HG02840 (cell line): ENCODE results near the gene VWCE.

Source experiments
- ATAC-seq: cut with Tn5 transposase; IDR thresholded peaks from one replicate; pipeline ENCODE4 v1.9.1; 2021; ENCODE audit warnings: mild to moderate bottlenecking, moderate library complexity, moderate number of reproducible peaks; ENCODE audit not compliant: unreplicated experiment, low FRiP score

Gene VWCE

DNA sequence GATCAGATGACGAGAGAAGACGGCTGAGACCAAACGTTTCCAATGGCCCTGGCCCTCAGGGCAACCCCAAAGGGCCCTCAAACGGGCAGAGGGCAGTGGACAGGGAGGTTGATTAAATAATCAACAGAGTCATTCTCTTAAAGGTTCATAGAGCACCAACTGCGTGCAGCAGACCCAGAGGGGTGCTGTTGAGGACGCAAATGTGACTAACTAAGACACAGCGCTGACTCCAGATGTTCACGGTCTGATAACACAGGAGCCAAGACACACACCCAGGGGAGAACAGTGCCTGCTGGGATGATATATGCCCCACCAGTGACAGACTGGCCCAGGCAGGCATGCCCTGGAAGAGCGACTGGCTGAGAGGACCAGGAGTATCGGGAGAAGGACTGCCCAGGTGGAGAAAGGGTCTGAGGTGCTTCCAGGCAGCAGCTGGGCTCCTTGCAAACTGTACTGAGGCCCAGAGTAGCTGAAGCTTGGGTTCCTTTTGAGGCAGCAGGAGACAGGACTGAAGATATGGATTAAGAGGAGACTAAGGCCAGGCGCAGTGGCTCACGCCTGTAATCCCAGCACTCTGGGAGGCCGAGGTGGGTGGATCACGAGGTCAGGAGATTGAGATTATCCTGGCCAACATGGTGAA, 7.7 kb downstream of the VWCE start:
- ATAC-seq, result no peak

DNA sequence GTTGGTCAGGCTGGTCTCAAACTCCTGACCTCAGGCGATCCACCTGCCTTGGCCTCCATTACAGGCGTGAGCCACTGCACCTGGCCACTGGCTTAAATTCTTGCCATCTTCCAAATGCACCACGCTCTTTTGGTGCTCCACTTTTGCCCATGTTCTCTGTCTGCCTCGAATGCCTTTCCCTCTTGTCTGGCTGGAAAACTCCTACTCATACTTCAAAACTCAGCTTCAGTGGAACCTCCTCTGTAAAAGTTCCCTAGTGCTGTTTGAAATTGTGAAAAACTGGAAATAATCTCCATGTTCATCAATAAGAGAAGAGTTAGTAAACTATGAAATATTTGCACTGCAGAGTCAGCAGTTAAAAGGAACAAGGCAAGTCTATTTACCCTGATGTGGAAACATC, 11.5 kb downstream of the VWCE start:
- no peak for ATAC-seq

DNA sequence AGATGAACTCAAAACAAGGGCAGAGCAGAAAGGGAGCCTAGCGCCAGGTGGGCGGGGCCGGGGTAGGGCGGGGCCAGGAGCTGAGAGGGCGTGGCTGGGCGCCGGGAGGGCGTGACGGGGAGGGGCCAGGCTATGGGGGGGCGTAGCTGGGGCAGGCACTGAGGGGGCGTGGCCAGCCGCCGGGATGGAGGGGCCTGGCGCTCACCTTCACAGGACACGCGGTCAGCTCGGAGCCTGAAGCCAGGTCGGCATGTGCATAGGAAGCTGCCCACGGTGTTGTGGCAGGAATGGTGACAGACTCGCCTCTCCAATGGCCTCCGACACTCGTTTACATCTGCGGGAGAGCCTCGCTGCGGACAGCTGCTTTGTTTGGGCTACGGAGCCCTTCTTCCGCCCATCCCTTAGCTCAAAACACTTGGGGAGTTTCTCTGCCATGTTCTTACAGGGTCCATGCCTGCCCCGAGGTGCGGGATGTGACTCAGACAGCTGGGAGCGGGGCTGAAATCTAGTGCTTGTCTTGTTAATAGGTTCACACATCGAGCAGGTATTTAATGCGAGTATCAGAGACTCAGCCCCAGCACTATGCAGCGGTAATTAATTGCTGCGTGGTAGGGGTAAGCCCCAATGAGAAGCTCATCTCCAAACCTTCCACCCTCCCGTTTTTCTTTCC, 13.4 kb downstream of the VWCE start:
- no peak for ATAC-seq

DNA sequence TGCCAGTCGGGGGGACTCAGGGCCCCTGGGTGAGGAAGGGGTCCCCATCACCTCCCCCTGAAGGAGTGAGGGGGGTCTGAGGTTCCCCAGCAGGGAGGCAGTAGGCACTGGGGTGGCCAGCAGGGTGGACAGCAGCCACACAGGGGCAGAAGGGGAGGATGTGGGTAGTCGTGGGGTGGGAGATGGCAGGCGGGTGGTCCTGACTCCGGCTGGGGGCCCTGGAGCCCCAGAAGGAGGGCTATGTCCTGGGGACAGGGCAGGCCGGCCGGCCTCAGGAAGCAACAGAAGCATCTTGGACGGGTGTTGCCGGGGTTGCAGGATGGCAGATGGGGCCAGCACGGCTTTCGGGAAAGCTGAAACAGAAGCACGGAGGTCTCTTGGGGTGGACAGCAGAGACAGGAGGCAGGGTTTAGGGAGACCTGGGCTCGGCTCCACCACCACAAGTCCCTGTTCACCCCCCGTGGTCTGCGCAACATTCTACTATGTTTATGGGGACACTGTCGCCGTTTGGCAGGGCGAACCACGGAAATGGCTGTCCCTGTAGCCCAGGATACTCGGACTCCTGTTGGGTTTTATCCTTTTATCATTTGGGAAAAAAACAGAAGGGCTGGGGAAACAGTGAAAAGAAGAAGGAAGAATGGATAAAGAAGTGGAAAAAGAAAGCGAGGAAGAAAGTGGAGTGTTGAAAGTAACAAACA, 14.1 kb downstream of the VWCE start:
- no peak for ATAC-seq

DNA sequence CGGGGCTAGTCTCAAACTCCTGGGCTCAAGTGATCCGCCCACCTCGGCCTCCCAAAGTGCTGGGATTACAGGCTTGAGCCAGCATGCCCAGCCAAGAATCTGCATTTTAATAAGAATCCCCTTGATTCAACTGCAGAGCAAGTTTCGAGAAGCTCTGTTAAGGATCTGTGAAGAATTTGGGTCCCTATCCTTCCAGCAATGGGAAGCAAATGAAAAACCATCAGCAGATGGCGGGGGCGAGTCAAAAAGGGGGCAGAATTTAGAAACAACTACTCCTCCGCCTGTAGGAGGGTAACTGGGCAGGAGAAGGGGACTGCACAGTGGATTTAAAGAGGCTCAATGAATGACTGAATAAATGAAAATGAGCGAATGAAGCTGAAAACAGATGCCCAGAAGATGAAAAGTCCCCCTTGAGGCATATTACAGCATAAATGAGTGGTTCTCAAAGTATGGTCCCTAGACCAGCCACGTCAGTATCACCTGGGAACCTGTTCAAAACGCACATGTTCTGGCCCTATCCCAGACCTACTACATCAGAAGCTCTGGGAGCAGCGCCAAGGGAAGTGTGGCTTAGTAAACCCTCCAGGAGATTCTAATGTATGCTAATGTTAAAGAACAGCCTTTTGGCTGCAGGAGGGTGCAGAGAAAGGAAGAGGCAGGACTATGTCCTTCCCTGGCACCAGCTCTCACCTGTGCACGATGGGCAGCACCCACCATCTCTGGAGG, 15.0 kb downstream of the VWCE start:
- no peak for ATAC-seq

DNA sequence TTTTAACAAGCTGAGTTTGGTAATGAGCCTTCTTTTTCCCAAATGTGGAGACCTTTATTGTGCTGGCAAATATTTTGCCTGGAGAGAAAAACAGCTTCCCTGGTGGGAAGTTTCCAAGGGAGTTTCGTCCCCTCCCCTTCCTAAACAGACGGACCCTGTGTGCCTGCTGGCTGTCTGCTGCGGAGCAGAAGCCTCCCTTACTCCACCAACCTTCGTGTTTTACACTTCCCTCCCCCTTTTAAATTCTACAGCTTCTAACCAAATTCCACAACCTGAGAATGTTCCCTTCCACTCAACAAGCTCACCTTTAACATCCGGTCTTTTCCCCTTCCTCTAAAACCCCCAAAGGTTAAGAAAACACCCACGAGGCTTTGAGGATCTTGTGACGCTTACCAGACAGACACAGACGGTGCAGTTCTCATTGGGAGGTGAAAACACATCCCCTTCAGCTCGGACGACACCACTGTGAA, 17.1 kb downstream of the VWCE start:
- no peak for ATAC-seq

DNA sequence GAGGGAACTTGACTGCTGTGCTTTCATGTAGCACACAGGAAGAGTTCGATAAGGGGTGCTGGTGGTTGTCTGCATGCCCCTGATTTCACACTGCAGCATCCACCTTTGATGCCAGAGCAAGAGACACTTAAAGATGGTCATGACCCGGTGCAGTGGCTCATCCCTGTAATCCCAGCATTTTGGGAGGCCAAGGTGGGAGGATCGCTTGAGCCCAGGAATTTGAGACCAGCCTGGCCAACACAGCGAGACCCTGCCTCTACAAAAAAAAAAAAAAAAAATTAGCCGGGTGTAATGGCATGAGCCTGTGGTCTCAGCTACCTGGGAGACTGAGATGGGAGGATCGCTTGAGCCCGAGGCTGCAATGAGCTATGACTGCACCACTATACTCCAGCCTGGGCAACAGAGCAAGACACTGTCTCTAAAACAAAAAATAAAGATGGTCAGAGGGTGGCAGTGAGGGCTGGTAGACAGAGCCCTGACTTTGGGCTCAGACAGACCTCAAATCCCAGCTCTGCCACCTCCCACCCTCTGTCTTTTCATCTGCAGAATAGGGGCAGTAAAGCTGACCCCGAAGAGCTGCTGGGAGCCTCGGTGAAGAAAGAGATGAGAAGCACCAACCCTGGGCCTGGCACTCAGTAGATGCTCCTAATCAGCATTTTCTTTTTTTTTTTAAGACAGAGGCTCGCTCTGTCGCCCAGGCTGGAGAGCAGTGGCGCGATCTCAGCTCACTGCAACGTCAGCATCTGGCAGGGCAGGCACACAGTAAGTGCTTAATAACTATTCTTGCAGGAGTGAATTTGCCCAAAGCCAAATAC, 17.7 kb downstream of the VWCE start:
- ATAC-seq, result no peak

DNA sequence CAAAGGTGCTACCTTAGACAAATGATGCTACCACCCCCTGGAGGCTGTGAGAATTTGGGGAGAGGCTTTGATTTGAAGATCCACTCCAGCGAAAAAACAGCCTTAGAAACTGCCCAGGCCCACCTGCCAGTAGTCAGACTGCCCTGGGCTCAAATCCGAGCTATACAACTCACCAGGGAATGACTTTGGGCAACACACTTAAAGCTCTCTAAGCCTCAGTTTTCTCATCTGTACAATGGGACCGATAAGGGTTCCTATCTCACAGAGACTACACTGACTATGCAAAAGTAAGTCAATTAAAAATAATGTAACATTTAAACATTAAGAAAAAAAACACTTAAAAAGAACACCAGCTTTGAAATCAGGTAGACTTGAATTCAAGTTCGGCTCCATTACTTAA, 19.9 kb downstream of the VWCE start:
- no peak for ATAC-seq

DNA sequence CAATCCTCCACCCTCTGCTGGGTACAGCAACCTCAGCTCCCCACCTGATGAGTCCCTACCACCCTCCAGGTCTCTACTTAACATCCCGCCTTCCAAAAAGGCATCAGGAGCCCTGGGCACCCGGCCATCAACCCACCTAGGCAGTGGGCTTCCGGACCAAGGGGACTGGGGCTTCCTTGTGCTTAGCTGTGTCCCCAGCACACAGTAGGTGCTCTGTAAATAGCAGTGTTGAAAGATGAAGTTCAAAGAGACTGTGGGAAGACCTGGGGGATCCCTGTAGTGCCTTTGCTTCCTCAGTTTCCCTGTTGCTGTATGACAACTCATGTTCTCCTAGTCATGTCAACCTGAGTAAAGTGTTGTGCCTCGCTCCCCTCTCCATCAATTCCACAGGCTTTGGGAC, 21.0 kb downstream of the VWCE start:
- ATAC-seq, result no peak

DNA sequence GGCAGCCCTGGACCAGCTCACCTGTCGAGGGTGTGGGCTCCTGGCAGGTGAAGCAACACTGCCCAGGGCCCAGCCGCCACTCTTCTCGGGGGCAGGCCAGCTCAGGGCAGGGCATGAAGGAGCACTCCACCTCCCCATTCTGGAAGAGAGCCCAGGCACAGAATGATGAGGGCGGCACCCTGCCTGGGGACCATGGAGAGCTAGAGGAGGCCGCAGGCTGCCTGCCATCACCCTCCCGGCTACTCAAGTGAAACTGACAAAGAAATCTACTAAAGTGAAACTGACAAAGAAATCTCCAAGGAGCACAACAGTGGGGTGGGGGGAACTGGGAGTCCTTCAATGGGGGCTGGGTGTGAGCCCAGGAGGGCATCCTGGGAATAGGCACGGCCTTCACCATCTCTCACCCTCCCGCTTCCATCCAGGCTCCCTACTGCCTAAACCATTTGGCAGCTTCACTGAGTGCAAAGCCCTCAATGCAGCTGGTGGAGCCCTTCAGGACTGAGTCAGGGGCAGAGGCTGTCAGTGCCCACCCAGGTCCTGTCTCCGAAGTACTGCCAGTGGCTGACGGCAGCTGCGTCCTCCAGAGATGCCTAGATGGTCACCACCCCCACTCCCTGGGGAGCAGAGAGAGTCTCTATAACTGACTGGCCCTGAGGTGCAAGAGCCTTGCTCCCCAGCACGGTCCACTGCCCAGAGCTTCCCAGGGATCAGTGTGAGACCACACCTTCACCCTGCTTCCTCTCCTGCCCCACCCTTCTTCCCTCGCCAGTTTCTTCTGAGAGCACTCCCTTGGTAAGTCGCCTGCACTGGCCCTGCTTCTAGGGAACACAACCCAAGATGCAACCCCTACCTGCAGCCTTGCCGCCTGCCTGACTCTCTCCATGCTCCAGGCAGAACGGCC, 21.7 kb downstream of the VWCE start:
- ATAC-seq, result no peak

DNA sequence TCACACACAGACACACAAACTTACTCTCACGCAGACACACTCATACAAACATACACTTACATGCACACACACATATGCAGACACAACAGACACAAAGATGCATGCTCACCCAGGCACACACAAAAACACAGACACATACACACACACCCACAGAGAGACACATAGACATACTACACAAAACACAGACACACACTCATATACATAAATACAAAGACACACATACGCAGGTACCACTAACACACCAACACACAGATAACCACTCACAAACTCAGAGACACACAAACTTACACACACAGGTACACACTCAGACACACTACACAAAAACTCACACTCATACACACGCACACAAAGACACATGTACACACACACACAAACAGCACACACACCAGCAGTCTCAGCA, 22.4 kb downstream of the VWCE start:
- ATAC-seq, result no peak

DNA sequence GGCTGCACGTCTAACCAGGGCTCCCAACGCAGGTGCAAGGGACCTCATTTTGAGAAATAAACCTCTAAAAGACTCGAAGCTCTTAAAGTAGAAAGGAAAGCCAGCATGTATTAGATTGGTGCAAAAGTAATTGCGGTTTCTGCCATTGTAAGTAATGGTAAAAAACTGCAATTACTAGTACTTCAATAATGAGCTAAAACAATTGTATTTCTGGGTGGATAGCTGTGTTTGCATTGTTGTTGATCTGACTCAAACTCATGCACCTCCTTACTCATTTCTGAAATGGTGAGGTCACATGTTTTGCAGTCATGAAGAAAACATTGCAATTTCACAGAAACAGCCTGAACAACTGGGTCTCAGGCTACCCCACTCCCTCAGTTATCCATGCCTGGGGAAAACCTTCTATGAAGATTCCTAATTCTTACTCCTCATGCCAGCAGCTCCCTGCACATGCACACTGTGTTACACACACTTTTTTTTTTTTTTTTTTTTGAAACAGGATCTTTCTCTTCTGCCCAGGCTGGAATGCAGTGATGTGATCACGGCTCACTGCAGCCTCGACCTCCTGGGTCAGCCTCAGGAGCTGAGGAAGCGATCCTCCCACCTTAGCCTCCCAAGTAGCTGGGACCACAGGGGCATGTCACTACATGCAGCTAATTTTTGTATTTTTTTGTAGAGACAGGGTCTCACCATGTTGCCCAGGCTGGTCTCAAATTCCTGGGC, 24.6 kb downstream of the VWCE start:
- ATAC-seq, result no peak

DNA sequence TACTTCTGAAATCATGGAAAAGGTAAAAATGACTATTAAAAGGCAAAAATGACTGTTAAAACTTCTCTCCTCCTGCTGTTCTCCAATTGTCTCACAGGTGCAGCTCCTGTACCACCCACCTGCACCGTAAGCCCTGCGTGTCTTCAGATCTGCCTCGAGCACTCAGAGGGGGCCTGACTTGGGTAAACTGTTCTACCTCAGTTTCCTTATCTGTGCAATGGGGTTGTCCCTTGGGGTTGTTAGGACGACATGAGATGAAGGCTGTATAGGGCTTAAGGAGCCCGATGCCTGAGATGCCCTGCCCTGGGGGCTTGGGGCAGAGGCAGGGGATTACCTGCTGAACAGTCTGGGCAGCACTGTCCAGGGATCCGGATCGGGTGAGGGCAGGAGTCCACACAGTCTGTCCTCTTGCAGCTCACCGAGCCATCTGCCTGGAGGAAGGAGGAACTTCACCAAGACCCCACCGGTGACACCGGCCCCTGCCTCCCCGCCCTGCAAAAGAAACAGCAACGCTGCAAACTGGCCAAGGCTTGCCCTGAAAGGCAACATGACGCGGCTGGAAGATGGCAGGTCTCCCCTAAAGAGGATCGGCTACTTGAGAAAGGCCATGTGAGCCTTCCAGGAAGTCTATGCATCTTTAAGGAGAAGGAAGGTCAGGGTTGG, 26.4 kb downstream of the VWCE start:
- no peak for ATAC-seq

DNA sequence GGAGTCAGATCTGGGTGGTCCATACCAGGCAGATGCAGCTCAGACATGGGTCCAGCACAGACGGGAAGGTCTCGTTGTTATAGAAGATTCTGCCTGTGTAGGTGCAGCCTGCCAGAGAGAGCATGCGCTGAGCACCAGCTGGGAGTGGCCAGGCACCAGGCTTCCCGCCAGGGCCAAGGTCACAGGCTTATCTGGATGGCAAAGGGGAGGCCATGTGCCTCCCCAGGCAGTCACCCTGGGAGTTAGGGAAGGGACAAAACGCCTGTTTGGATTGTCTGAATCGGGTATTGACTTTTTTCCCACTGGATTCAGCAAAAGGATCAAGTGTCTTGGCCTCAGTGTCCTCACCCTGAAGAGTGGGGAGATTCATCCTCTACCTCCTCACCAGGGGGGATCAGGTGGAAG, 27.7 kb downstream of the VWCE start:
- no peak for ATAC-seq

DNA sequence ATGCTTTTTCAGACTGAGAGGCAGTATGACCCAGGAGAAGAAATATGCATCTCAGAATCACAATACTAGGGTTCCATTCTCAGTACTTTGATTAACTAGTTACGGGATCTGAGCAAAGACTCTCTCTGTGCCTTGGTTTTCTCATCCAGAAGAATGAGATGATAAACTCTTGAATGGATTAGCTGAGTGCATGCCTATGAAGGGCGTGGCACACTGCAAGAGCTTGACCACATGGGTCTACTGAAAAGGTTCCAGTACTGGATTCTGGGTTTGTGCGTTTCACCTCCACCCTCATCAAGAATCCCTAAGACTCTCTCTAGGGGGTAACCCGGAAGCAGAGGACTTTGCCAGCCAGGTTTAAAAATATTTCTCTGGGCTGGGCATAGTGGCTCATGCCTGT, 28.5 kb downstream of the VWCE start:
- no peak for ATAC-seq

DNA sequence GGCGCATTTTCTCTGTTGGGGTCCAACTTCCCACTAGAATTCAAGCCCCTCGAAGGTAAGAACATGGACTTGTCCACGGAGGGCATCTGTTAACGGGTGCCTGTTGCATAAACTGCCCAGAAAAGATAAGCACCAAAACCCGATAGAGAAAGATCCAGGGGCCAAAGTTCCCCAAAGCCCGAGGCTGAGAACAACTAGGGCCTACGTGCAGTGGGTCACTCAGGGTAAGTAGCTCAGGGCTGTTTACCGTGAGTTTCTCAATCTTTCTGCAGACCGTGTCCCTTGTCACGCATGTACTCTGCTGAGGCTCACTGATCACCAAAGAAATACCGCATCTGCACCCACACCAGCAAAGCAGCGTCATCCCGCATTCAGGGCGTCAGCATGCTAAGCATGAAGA, 29.8 kb downstream of the VWCE start:
- ATAC-seq, result no peak

DNA sequence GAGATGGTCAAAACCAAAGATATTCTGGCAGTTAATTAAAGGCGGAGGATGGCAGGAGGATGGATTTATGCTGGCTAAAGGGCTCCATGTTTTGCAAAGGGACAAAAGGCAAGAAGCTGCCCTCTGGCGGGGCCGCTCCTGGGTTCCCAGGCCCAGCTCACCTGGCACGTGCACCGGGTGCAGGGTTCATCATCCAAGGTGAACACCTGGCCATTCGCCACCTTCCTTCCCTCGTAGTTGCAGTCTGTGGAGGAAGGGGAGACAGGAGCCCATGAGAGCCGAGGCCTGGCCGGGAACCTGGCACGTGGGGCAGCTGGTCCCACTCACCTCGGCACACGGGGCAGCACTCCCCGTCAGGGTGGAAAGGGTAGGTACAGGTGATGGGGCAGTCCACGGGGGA, 30.3 kb downstream of the VWCE start:
- no peak for ATAC-seq

DNA sequence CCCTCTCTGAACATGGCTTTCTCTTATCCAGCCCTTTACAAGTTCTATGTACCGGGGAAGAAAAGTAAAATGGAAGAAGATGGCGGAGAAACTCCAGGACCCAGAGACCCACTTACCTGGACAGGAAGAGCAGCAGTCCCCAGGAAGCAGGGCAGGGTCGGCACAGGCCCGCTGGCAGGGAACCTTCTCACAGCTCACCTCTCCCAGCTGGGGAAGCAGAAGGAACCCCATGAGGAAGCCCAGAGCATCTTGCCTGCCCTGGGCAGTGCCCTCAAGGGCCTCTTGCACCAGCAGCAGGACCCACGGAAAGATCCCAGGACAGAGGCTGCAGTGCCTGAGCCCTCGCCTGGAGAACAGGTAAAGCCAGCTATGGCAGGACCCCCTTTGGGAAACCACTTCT, 30.7 kb downstream of the VWCE start:
- ATAC-seq, result no peak
